ENCODE results near the gene STOM.

Gene STOM

GRCh38 chr9:121362813-121363621 is 7.0 kb downstream of the STOM start:
- H3K4me3 ChIP-seq (ENCODE audit: low read length) = no peak overlapping the region
- no peak for TF ChIP-seq ZNF274 (IDR thresholded peaks at IDR 0.05; ENCODE audit: low read depth, low read length)

- H3K4me3 ChIP-seq (ENCODE audit: low read length) = no peak overlapping the region
- no peak for TF ChIP-seq ZNF274 (IDR thresholded peaks at IDR 0.05; ENCODE audit: low read depth, low read length)
These were observed 9.3 kb downstream of the STOM start for GRCh38 chr9:121360601-121361374.

DNA sequence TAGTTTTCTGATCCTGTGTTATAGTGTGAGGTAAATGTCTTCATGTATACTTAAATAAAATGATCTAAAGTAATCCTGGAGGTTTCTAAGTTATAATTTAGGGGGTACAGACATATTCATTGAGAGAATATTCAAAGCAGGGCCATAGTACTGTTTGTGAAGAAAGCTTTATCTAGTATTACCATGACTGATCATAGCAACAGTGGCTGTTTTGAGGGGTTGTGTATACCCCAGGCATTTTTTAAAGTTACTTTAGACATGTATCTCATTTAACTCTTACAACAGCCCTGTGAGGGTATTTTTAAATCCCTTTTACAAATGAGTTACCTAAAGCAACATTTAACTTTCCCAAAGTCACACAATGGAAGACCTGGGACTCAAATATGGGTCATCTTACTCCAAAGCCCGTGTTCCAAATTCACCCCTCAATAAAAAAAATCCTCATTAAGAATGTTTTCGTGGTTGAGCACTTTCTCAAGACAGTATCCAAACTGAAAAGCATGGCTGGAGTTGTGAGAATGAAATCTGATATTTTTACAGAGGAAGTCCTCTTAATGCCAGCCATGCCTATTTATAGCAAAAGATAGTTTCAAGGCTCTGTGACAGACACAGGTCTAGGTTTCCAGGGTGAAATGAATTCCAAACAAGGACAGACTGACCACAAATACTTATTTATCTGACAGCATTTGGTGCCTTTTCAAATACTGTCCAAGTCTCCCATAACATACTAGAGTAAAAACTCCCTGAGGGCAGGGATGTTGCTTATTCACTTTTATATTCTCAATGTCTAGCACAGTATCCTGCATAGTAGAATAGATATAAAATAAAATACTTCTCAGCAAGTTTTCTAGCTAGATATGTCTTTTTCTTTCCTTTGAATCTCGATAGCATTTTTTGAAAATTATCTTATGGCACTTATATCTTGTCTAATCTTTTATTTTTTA is 10.4 kb downstream of the STOM start:
- H3K4me3 ChIP-seq (ENCODE audit: low read length) = no peak overlapping the region
- no peak for TF ChIP-seq ZNF274 (IDR thresholded peaks at IDR 0.05; ENCODE audit: low read depth, low read length)

DNA sequence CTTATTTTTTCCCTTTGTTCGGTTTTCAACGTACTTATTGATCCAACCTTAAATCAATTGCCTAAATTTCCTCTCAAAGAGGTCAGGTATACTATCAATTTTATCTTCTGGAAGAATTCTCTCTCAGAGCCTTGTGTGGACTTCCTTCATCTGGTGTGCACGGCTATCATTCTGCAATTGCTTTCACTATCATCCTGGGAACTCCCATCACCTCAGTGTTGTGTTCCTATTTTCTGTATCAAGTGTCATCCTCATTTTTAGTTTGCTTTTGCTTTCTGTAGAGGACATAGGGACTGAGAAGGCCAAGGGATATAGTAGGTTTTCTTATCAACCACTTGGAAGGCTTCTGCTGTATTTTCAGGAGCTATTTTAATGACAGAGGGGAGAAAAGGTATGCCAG is 11.3 kb downstream of the STOM start:
- peak overlapping the region; percentile 41 for H3K4me3 ChIP-seq (ENCODE audit: low read length)
- no peak for TF ChIP-seq ZNF274 (IDR thresholded peaks at IDR 0.05; ENCODE audit: low read depth, low read length)

DNA sequence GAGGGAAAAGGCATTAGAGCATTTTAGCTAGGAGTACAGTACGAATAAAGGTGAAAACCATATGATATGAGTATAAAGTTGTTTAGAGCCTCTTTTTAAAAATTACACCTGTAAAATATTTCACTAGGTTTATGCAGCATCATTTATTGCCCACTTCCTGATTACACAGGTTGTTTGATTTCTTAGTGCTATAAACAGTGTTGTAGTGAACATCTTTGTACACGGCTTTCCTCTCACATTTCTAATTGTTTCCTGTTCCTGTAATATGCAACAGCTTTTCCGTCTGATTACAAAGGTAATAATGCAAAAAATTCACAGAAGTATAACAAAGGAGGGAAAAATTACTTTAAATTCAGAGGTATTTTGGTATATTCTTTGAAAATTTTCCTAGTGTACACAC is 13.0 kb downstream of the STOM start:
- TF ChIP-seq ZNF274 (IDR thresholded peaks at IDR 0.05; ENCODE audit: low read depth, low read length) = no peak
- H3K4me3 ChIP-seq (ENCODE audit: low read length) = no peak overlapping the region

GRCh38 chr9:121354762-121355161 is 15.3 kb downstream of the STOM start:
- no peak for TF ChIP-seq ZNF274 (IDR thresholded peaks at IDR 0.05; ENCODE audit: low read depth, low read length)

GRCh38 chr9:121354141-121354540 is 15.9 kb downstream of the STOM start:
- H3K4me3 ChIP-seq (ENCODE audit: low read length) = no peak overlapping the region
- no peak for TF ChIP-seq ZNF274 (IDR thresholded peaks at IDR 0.05; ENCODE audit: low read depth, low read length)

More at GRCh38 chr9:121354762-121355161, 15.3 kb downstream of the STOM start:
- H3K4me3 ChIP-seq (ENCODE audit: low read length) = no peak overlapping the region

- peak overlapping the region; percentile 27; the same call in 1 of the 2 replicates for H3K4me3 ChIP-seq (ENCODE audit: low read length)
- TF ChIP-seq ZNF274 (IDR thresholded peaks at IDR 0.05; ENCODE audit: low read depth, low read length) = no peak
These were observed 16.6 kb downstream of the STOM start for GRCh38 chr9:121353241-121354061.

DNA sequence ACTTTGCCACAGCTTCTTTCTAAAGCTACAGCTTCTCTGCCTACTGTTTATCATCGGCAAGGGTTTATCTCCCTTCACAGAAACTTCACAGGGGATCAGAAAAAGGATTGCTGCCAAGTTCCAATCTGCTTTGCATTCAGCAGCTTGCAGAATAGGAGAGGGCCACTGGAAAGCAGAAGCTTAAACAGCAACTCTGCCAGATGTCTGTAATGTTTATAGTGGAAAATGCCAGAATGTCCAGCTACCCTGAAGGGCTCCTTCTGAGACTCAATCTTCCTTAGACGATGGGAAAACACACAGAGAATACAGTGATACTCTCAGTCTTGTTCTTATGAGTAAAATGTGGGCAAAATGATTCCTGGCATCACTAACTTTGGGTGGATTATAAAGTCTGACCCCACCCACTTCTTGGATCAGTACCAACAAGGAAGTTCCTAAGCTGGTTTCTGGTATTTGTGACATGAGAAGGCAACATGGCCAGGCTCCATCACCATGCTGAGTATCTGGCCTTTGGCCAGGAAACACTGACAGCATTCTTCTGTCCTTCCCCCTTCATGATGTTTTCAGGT is 19.0 kb downstream of the STOM start:
- no peak for TF ChIP-seq ZNF274 (IDR thresholded peaks at IDR 0.05; ENCODE audit: low read depth, low read length)

DNA sequence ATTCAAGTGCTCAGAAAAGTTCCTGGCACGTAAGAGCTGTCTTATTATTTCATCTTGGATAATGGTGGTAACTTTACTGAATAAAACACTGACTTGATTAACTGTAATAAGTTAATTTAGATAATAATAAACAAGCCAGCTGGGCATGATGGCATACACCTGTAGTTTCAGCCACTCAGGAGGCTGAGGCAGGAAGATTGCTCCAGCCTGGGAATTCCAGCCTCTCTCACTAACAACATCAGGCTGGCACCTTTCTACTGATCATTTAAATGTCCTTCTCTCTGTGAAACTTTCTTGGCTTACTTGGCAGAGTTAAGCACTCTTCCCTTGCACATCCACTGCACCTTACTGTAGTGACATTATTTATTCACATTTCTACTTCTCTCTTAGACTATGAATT is 20.0 kb downstream of the STOM start:
- no peak overlapping the region for H3K4me3 ChIP-seq (ENCODE audit: low read length)
- no peak for TF ChIP-seq ZNF274 (IDR thresholded peaks at IDR 0.05; ENCODE audit: low read depth, low read length)

More for the DNA sequence above, 19.0 kb downstream of the STOM start:
- no peak overlapping the region for H3K4me3 ChIP-seq (ENCODE audit: low read length)

GRCh38 chr9:121349009-121349408 is 21.0 kb downstream of the STOM start:
- no peak for TF ChIP-seq ZNF274 (IDR thresholded peaks at IDR 0.05; ENCODE audit: low read depth, low read length)
- H3K4me3 ChIP-seq (ENCODE audit: low read length) = no peak overlapping the region

- H3K4me3 ChIP-seq (ENCODE audit: low read length) = no peak overlapping the region
- no peak for TF ChIP-seq ZNF274 (IDR thresholded peaks at IDR 0.05; ENCODE audit: low read depth, low read length)
These were observed 21.8 kb downstream of the STOM start for GRCh38 chr9:121348221-121348620.

- TF ChIP-seq ZNF274 (IDR thresholded peaks at IDR 0.05; ENCODE audit: low read depth, low read length) = no peak
- no peak overlapping the region for H3K4me3 ChIP-seq (ENCODE audit: low read length)
These were observed 25.0 kb downstream of the STOM start for GRCh38 chr9:121345070-121345469.
